ENCODE measurements around the gene GAS2L3. TPM values are rescaled to one million over a fixed set of nuclear protein-coding genes. Genes with fewer than 3 reads are reported as not detected.

The GAS2L3 gene
- total RNA-seq, 5 donors from 2014 or later (not counting 1 experiment from before 2014, with no cell fraction given) = 0.09 to 0.16 TPM; not detected in 3

GRCh38 chr12:100539202-100539601 is 34.3 kb upstream of the GAS2L3 start:
- ChIA-PET CTCF (no interaction called here), POLR2A (no interaction called here)
- H3K36me3 ChIP-seq (ENCODE audit: control insufficient read depth in 2 of 2, extremely low read depth in 1 of 2, insufficient read depth in 1 of 2, low read length in 1 of 2) = no peaks in the 10 kb centered on the region
- Mint-ChIP-seq H3K4me1 (no peaks in the 10 kb centered on the region), H3K4me3 (no peak overlapping the region), H3K9me3 (no peaks in the 10 kb centered on the region), H3K27me3 (peaks cover 12 to 16% of the 10 kb centered on the region in 2 donors), H3K36me3 (no peaks in the 10 kb centered on the region), H3K27ac (no peak overlapping the region)
- ATAC-seq (replicated peaks in 1 of 4) (no peak), DNase-seq (no peak)
- H3K9me3 ChIP-seq = no peaks in the 10 kb centered on the region
- no peak overlapping the region for H3K4me3 ChIP-seq (ENCODE audit: control insufficient read depth in 1 of 2, extremely low read depth in 1 of 2, low read length in 1 of 2)
- no peaks in the 10 kb centered on the region for H3K27me3 ChIP-seq (replicated peaks in 1 of 2; ENCODE audit: control insufficient read depth in 2 of 2, extremely low read depth in 1 of 2, insufficient read depth in 2 of 2, low read length in 1 of 2)
- H3K27ac ChIP-seq (ENCODE audit: low read length) = no peak overlapping the region
- no CpG with 5 or more reads among the region's 2 CpGs for WGBS (ENCODE audit: insufficient coverage)
- no peaks in the 10 kb centered on the region for H3K4me1 ChIP-seq (ENCODE audit: control insufficient read depth in 1 of 2, extremely low read depth in 1 of 2, insufficient read depth in 2 of 2, low read length in 2 of 2)

- Histone ChIP-seq H3K9me3 (no peaks in the 10 kb centered on the region), H3K4me1 (ENCODE audit: control insufficient read depth in 1 of 2, extremely low read depth in 1 of 2, insufficient read depth in 2 of 2, low read length in 2 of 2) (no peaks in the 10 kb centered on the region), H3K27me3 (replicated peaks in 1 of 2; ENCODE audit: control insufficient read depth in 2 of 2, extremely low read depth in 1 of 2, insufficient read depth in 2 of 2, low read length in 1 of 2) (peaks cover 0 to 4% of the 10 kb centered on the region in 2 experiments), H3K36me3 (ENCODE audit: control insufficient read depth in 2 of 2, extremely low read depth in 1 of 2, insufficient read depth in 1 of 2, low read length in 1 of 2) (no peaks in the 10 kb centered on the region), H3K27ac (ENCODE audit: low read length) (no peak overlapping the region), H3K4me3 (ENCODE audit: control insufficient read depth in 1 of 2, extremely low read depth in 1 of 2, low read length in 1 of 2) (no peak overlapping the region)
- Mint-ChIP-seq H3K27me3 (peaks cover 9 to 12% of the 10 kb centered on the region in 2 donors), H3K36me3 (no peaks in the 10 kb centered on the region), H3K27ac (no peak overlapping the region), H3K4me3 (no peak overlapping the region), H3K9me3 (no peaks in the 10 kb centered on the region), H3K4me1 (no peaks in the 10 kb centered on the region)
- ChIA-PET POLR2A (no interaction called here), CTCF (interaction anchor here in 1 of 2 donors (1.8 kb wide), 1 partner anchor 9 kb away, joined by 6 read pairs; no protein-coding TSS in a partner anchor)
- WGBS (ENCODE audit: insufficient coverage) = no CpG with 5 or more reads among the region's 4 CpGs
- ATAC-seq (replicated peaks in 1 of 4) (no peak), DNase-seq (no peak)
These were observed 29.3 kb upstream of the GAS2L3 start for GRCh38 chr12:100544165-100544564.

GRCh38 chr12:100545092-100545491 is 28.4 kb upstream of the GAS2L3 start:
- no peak overlapping the region for H3K4me3 Mint-ChIP-seq
- Histone ChIP-seq H3K36me3 (ENCODE audit: control insufficient read depth in 2 of 2, extremely low read depth in 1 of 2, insufficient read depth in 1 of 2, low read length in 1 of 2) (no peaks in the 10 kb centered on the region), H3K27ac (ENCODE audit: low read length) (no peak overlapping the region), H3K9me3 (no peaks in the 10 kb centered on the region), H3K4me3 (ENCODE audit: control insufficient read depth in 1 of 2, extremely low read depth in 1 of 2, low read length in 1 of 2) (no peak overlapping the region), H3K4me1 (ENCODE audit: control insufficient read depth in 1 of 2, extremely low read depth in 1 of 2, insufficient read depth in 2 of 2, low read length in 2 of 2) (no peaks in the 10 kb centered on the region), H3K27me3 (replicated peaks in 1 of 2; ENCODE audit: control insufficient read depth in 2 of 2, extremely low read depth in 1 of 2, insufficient read depth in 2 of 2, low read length in 1 of 2) (peaks cover 0 to 4% of the 10 kb centered on the region in 2 experiments)
- ChIA-PET CTCF (no interaction called here), POLR2A (no interaction called here)
- no peak overlapping the region for H3K27ac Mint-ChIP-seq
- no peaks in the 10 kb centered on the region for H3K4me1 Mint-ChIP-seq
- WGBS (ENCODE audit: insufficient coverage) = no CpG with 5 or more reads among the region's 1 CpG
- ATAC-seq (replicated peaks in 1 of 4) = no peak
- H3K36me3 Mint-ChIP-seq = no peaks in the 10 kb centered on the region
- H3K9me3 Mint-ChIP-seq = no peaks in the 10 kb centered on the region
- H3K27me3 Mint-ChIP-seq = peaks cover 7 to 9% of the 10 kb centered on the region in 2 donors
- DNase-seq = no peak

DNA sequence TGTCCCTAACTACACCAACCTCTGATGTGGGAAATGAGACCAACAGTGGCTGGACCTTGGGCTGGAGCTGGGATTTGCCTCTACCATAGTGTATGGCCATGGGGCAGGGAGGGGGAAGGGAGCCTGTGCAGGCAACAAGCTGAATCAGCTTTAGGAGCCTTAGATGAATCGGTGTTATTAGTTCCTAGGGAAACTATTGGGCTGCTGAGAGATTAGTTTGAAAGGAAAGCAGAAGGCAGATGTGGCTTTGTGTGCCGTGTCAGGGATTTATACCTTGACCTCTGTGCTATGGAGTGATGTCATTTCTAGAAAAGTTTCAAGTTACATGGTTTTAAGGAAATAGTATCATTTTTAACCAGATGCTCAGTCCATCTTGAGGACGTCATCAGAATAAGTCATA is 19.5 kb upstream of the GAS2L3 start:
- DNase-seq (no peak), ATAC-seq (replicated peaks in 1 of 4) (no peak)
- Mint-ChIP-seq H3K4me1 (no peaks in the 10 kb centered on the region), H3K27ac (no peak overlapping the region), H3K9me3 (no peaks in the 10 kb centered on the region), H3K36me3 (no peaks in the 10 kb centered on the region), H3K27me3 (peaks cover 4 to 8% of the 10 kb centered on the region in 2 donors), H3K4me3 (no peak overlapping the region)
- ChIA-PET POLR2A (no interaction called here), CTCF (interaction anchor here in 1 of 2 donors (1.9 to 2.6 kb wide), 2 partner anchors 11 to 319 kb away, joined by 6 to 13 read pairs; no protein-coding TSS in a partner anchor)
- no peaks in the 10 kb centered on the region for H3K36me3 ChIP-seq (ENCODE audit: control insufficient read depth in 2 of 2, extremely low read depth in 1 of 2, insufficient read depth in 1 of 2, low read length in 1 of 2)
- H3K9me3 ChIP-seq = no peaks in the 10 kb centered on the region
- H3K4me1 ChIP-seq (ENCODE audit: control insufficient read depth in 1 of 2, extremely low read depth in 1 of 2, insufficient read depth in 2 of 2, low read length in 2 of 2) = no peaks in the 10 kb centered on the region
- H3K4me3 ChIP-seq (ENCODE audit: control insufficient read depth in 1 of 2, extremely low read depth in 1 of 2, low read length in 1 of 2) = no peak overlapping the region
- no peak overlapping the region for H3K27ac ChIP-seq (ENCODE audit: low read length)
- WGBS (ENCODE audit: insufficient coverage) = 54% methylated on average over 2 of the region's 3 CpGs
- peaks cover 0 to 8% of the 10 kb centered on the region in 2 experiments for H3K27me3 ChIP-seq (replicated peaks in 1 of 2; ENCODE audit: control insufficient read depth in 2 of 2, extremely low read depth in 1 of 2, insufficient read depth in 2 of 2, low read length in 1 of 2)

- Mint-ChIP-seq H3K36me3 (no peaks in the 10 kb centered on the region), H3K4me1 (no peaks in the 10 kb centered on the region), H3K9me3 (no peaks in the 10 kb centered on the region), H3K27me3 (peaks cover 4 to 8% of the 10 kb centered on the region in 2 donors), H3K4me3 (no peak overlapping the region), H3K27ac (no peak overlapping the region)
- ChIA-PET POLR2A (no interaction called here), CTCF (interaction anchor here in 1 of 2 donors (2.6 kb wide), 1 partner anchor 320 kb away, joined by 13 read pairs; no protein-coding TSS in a partner anchor)
- no peaks in the 10 kb centered on the region for H3K4me1 ChIP-seq (ENCODE audit: control insufficient read depth in 1 of 2, extremely low read depth in 1 of 2, insufficient read depth in 2 of 2, low read length in 2 of 2)
- no peaks in the 10 kb centered on the region for H3K36me3 ChIP-seq (ENCODE audit: control insufficient read depth in 2 of 2, extremely low read depth in 1 of 2, insufficient read depth in 1 of 2, low read length in 1 of 2)
- WGBS (ENCODE audit: insufficient coverage) = no CpG with 5 or more reads among the region's 1 CpG
- DNase-seq (peak in 1 of 35 experiments; percentile 41), ATAC-seq (replicated peaks in 1 of 4) (no peak)
- no peak overlapping the region for H3K27ac ChIP-seq (ENCODE audit: low read length)
- no peaks in the 10 kb centered on the region for H3K9me3 ChIP-seq
- H3K4me3 ChIP-seq (ENCODE audit: control insufficient read depth in 1 of 2, extremely low read depth in 1 of 2, low read length in 1 of 2) = no peak overlapping the region
- peaks cover 0 to 6% of the 10 kb centered on the region in 2 experiments for H3K27me3 ChIP-seq (replicated peaks in 1 of 2; ENCODE audit: control insufficient read depth in 2 of 2, extremely low read depth in 1 of 2, insufficient read depth in 2 of 2, low read length in 1 of 2)
These were observed 18.8 kb upstream of the GAS2L3 start for GRCh38 chr12:100554608-100555077.

GRCh38 chr12:100555722-100556121 is 17.8 kb upstream of the GAS2L3 start:
- no peaks in the 10 kb centered on the region for H3K4me1 Mint-ChIP-seq
- ATAC-seq (replicated peaks in 1 of 4) (no peak), DNase-seq (no peak)
- peaks cover 6 to 11% of the 10 kb centered on the region in 2 donors for H3K27me3 Mint-ChIP-seq
- no peak overlapping the region for H3K4me3 ChIP-seq (ENCODE audit: control insufficient read depth in 1 of 2, extremely low read depth in 1 of 2, low read length in 1 of 2)
- no CpG with 5 or more reads among the region's 2 CpGs for WGBS (ENCODE audit: insufficient coverage)
- H3K4me3 Mint-ChIP-seq = no peak overlapping the region
- ChIA-PET CTCF (interaction anchor here in 1 of 2 donors (0.6 kb wide), 1 partner anchor 24 kb away, joined by 3 read pairs; no protein-coding TSS in a partner anchor), POLR2A (interaction anchor here in 1 of 2 donors (0.6 kb wide), 1 partner anchor 242 kb away, joined by 7 read pairs; no protein-coding TSS in a partner anchor)
- no peaks in the 10 kb centered on the region for H3K4me1 ChIP-seq (ENCODE audit: control insufficient read depth in 1 of 2, extremely low read depth in 1 of 2, insufficient read depth in 2 of 2, low read length in 2 of 2)
- H3K9me3 Mint-ChIP-seq = no peaks in the 10 kb centered on the region
- no peaks in the 10 kb centered on the region for H3K36me3 ChIP-seq (ENCODE audit: control insufficient read depth in 2 of 2, extremely low read depth in 1 of 2, insufficient read depth in 1 of 2, low read length in 1 of 2)
- peaks cover 0 to 4% of the 10 kb centered on the region in 2 experiments for H3K27me3 ChIP-seq (replicated peaks in 1 of 2; ENCODE audit: control insufficient read depth in 2 of 2, extremely low read depth in 1 of 2, insufficient read depth in 2 of 2, low read length in 1 of 2)
- H3K27ac ChIP-seq (ENCODE audit: low read length) = no peak overlapping the region
- no peak overlapping the region for H3K27ac Mint-ChIP-seq
- no peaks in the 10 kb centered on the region for H3K36me3 Mint-ChIP-seq
- no peaks in the 10 kb centered on the region for H3K9me3 ChIP-seq

Data from T-cell (primary cell).